ENCODE data around the gene CSTB. TPM values are rescaled to one million over a fixed set of nuclear protein-coding genes. Genes with fewer than 3 reads are reported as not detected.

CSTB gene
- total RNA-seq, 1 donor from 2014 or later: 27.7 TPM

DNA sequence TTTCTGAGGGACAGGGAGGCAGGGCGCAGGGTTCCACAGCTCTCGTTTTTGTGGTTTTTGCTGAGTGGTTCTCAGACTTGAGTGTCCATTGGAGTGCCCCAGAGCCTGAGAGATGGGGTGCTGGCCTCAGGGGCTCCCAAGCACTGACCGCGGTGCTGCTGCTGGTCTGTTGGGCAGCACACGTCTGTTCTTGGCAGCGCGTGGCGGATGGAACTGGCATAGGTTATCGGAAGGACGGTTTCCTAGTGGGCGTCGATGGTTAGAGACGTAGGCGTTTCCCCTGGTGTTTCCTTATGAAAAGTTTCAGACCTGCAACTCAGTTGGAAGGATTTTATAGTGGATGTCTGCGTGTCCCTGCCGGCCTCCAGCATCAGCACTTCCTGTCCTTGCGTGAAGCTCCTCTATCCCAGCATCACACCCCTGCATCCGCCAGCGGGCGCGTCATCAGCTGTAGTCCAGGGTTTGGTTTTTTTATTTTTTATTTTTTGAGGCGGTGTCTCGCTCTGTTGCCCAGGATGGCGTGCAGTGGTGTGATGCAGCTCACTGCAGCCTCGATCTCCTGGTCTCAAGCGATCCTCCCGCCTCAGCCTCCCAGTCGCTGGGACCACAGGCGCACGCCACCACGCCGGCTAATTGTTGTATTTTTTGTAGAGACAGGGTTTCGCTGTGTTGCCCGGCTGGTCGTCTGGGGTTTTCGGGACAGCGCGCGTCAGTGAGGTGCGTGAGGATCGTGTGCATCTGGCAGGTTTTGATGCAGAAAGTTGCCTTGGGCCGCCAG, 25.1 kb upstream of the CSTB start:
- no peak overlapping the region for H3K27ac Mint-ChIP-seq (ENCODE audit: unreplicated experiment)
- H3K27me3 Mint-ChIP-seq (ENCODE audit: low read depth, unreplicated experiment): no peaks in the 10 kb centered on the region
- H3K9me3 Mint-ChIP-seq (ENCODE audit: unreplicated experiment): no peaks in the 10 kb centered on the region
- no peaks in the 10 kb centered on the region for H3K79me2 ChIP-seq (ENCODE audit: insufficient read depth, low read length)
- FAIRE-seq: no peak
- H3K27ac ChIP-seq (ENCODE audit: low read depth, low read length): no peak overlapping the region
- DNase-seq (ENCODE audit: low read depth): no peak
- TF ChIP-seq, protein P1, sequence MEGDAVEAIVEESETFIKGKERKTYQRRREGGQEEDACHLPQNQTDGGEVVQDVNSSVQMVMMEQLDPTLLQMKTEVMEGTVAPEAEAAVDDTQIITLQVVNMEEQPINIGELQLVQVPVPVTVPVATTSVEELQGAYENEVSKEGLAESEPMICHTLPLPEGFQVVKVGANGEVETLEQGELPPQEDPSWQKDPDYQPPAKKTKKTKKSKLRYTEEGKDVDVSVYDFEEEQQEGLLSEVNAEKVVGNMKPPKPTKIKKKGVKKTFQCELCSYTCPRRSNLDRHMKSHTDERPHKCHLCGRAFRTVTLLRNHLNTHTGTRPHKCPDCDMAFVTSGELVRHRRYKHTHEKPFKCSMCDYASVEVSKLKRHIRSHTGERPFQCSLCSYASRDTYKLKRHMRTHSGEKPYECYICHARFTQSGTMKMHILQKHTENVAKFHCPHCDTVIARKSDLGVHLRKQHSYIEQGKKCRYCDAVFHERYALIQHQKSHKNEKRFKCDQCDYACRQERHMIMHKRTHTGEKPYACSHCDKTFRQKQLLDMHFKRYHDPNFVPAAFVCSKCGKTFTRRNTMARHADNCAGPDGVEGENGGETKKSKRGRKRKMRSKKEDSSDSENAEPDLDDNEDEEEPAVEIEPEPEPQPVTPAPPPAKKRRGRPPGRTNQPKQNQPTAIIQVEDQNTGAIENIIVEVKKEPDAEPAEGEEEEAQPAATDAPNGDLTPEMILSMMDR (IDR thresholded peaks at IDR 0.05; ENCODE audit: insufficient read depth, low read depth, low read length): no peak
- no peak for TF ChIP-seq EZH2 (IDR thresholded peaks at IDR 0.05; ENCODE audit: insufficient read depth, low read length)
- no peak overlapping the region for H3K4me3 ChIP-seq (ENCODE audit: insufficient read depth, low read depth, low read length)
- H3K36me3 Mint-ChIP-seq (ENCODE audit: low read depth, unreplicated experiment): peaks cover 32% of the 10 kb centered on the region
- H3K36me3 ChIP-seq (ENCODE audit: insufficient read depth, low read length): peaks cover 22% of the 10 kb centered on the region
- H3K4me3 Mint-ChIP-seq (ENCODE audit: unreplicated experiment): no peak overlapping the region
- H3K4me1 ChIP-seq (ENCODE audit: insufficient read depth, low read length): no peaks in the 10 kb centered on the region
- H3K9ac ChIP-seq (ENCODE audit: low read length): no peak overlapping the region
- H2AFZ ChIP-seq (ENCODE audit: low read depth, low read length): no peak overlapping the region
- H3K4me2 ChIP-seq (ENCODE audit: low read length): no peak overlapping the region
- no peaks in the 10 kb centered on the region for H3K9me3 ChIP-seq (ENCODE audit: insufficient read depth, low read depth, low read length)
- no peaks in the 10 kb centered on the region for H3K4me1 Mint-ChIP-seq (ENCODE audit: low read depth, unreplicated experiment)
- peaks cover 30% of the 10 kb centered on the region for H4K20me1 ChIP-seq (ENCODE audit: insufficient read depth, low read length)
- H3K27me3 ChIP-seq (ENCODE audit: insufficient read depth, low read length): no peaks in the 10 kb centered on the region

DNA sequence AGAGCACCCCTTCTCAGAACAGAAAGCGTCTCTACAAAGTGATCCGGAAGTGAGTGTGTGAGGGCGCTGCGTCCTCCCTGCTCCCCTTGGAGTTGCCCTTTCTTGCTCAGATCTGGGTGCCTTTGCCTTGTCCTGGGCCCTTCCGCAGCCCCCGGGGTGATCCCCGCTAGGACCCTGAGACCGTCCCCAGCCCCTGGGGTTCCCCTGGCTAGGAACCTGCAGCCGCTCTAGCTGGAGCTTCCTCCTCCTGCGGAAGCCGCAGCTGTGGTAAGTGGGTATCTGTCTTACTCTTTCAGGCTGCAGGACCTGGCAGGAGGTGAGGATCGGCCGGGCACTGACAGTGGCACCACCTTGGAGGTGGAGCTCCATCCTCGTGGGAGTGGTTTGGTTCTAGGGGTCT, 24.5 kb upstream of the CSTB start:
- no peak for DNase-seq (ENCODE audit: low read depth)
- Histone ChIP-seq H3K36me3 (ENCODE audit: insufficient read depth, low read length) (peaks cover 23% of the 10 kb centered on the region), H2AFZ (ENCODE audit: low read depth, low read length) (no peak overlapping the region), H4K20me1 (ENCODE audit: insufficient read depth, low read length) (peaks cover 31% of the 10 kb centered on the region), H3K4me1 (ENCODE audit: insufficient read depth, low read length) (no peaks in the 10 kb centered on the region), H3K4me2 (ENCODE audit: low read length) (no peak overlapping the region), H3K9ac (ENCODE audit: low read length) (no peak overlapping the region), H3K4me3 (ENCODE audit: insufficient read depth, low read depth, low read length) (no peak overlapping the region), H3K27me3 (ENCODE audit: insufficient read depth, low read length) (no peaks in the 10 kb centered on the region), H3K79me2 (ENCODE audit: insufficient read depth, low read length) (no peaks in the 10 kb centered on the region), H3K9me3 (ENCODE audit: insufficient read depth, low read depth, low read length) (no peaks in the 10 kb centered on the region), H3K27ac (ENCODE audit: low read depth, low read length) (no peak overlapping the region)
- Mint-ChIP-seq H3K36me3 (ENCODE audit: low read depth, unreplicated experiment) (peaks cover 30% of the 10 kb centered on the region), H3K27ac (ENCODE audit: unreplicated experiment) (no peak overlapping the region), H3K4me3 (ENCODE audit: unreplicated experiment) (no peak overlapping the region), H3K4me1 (ENCODE audit: low read depth, unreplicated experiment) (no peaks in the 10 kb centered on the region), H3K9me3 (ENCODE audit: unreplicated experiment) (no peaks in the 10 kb centered on the region), H3K27me3 (ENCODE audit: low read depth, unreplicated experiment) (no peaks in the 10 kb centered on the region)
- FAIRE-seq: no peak
- TF ChIP-seq EZH2 (IDR thresholded peaks at IDR 0.05; ENCODE audit: insufficient read depth, low read length): no peak

DNA sequence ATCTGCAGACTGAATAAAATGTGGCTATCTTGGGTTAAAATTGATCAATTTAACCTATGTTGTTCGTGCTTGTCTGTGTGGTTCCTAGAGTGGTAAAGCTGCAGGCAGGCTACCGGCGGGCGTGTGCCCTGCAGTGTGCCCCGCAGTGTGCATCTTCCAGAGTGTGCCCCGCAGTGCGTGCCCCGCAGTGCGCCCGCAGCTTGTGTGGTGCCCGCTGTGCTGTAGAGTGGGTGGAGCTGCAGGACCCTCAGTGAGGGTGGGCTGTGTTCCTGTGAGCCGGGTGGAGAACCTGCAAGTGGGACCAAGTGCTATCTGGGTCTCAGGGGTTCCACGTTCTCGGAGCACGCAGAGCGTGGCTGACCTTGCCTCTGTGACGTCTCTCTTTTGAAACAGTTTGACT, 24.0 kb upstream of the CSTB start:
- DNase-seq (ENCODE audit: low read depth): no peak
- Histone ChIP-seq H3K79me2 (ENCODE audit: insufficient read depth, low read length) (peaks cover 1% of the 10 kb centered on the region), H3K4me2 (ENCODE audit: low read length) (no peak overlapping the region), H3K9me3 (ENCODE audit: insufficient read depth, low read depth, low read length) (no peaks in the 10 kb centered on the region), H3K27me3 (ENCODE audit: insufficient read depth, low read length) (no peaks in the 10 kb centered on the region), H3K27ac (ENCODE audit: low read depth, low read length) (no peak overlapping the region), H3K36me3 (ENCODE audit: insufficient read depth, low read length) (peaks cover 27% of the 10 kb centered on the region), H2AFZ (ENCODE audit: low read depth, low read length) (no peak overlapping the region), H3K9ac (ENCODE audit: low read length) (no peak overlapping the region), H4K20me1 (ENCODE audit: insufficient read depth, low read length) (peaks cover 35% of the 10 kb centered on the region), H3K4me3 (ENCODE audit: insufficient read depth, low read depth, low read length) (no peak overlapping the region), H3K4me1 (ENCODE audit: insufficient read depth, low read length) (no peaks in the 10 kb centered on the region)
- Mint-ChIP-seq H3K9me3 (ENCODE audit: unreplicated experiment) (no peaks in the 10 kb centered on the region), H3K27ac (ENCODE audit: unreplicated experiment) (no peak overlapping the region), H3K4me1 (ENCODE audit: low read depth, unreplicated experiment) (no peaks in the 10 kb centered on the region), H3K27me3 (ENCODE audit: low read depth, unreplicated experiment) (no peaks in the 10 kb centered on the region), H3K36me3 (ENCODE audit: low read depth, unreplicated experiment) (peaks cover 31% of the 10 kb centered on the region), H3K4me3 (ENCODE audit: unreplicated experiment) (no peak overlapping the region)
- no peak for FAIRE-seq
- TF ChIP-seq, protein P1 (IDR thresholded peaks at IDR 0.05; ENCODE audit: insufficient read depth, low read depth, low read length): no peak
- no peak for TF ChIP-seq EZH2 (IDR thresholded peaks at IDR 0.05; ENCODE audit: insufficient read depth, low read length)
